Duodenal mucosa (tissue), 2 donors: ENCODE measurements around the gene EPPIN.

Source experiments
- H3K27ac ChIP-seq: one replicate; pipeline ENCODE4 v1.7.0; 2013; ENCODE audit warnings: low read depth, low read length
- H3K27me3 ChIP-seq, 2 donors: one replicate each; pipeline ENCODE4 v1.7.0; 2013; ENCODE audit warnings: low read length in 2 of 2, control low read depth in 1 of 2; ENCODE audit not compliant: insufficient read depth in 2 of 2, control insufficient read depth in 1 of 2
- H3K36me3 ChIP-seq, 2 donors: one replicate each; pipeline ENCODE4 v1.7.0; 2013; ENCODE audit warnings: low read length in 2 of 2, control low read depth in 1 of 2; ENCODE audit not compliant: insufficient read depth in 2 of 2, control insufficient read depth in 1 of 2
- H3K4me1 ChIP-seq, 2 donors: one replicate each; pipeline ENCODE4 v1.7.0; 2013; ENCODE audit warnings: low read length in 2 of 2, control low read depth in 1 of 2; ENCODE audit not compliant: insufficient read depth in 2 of 2, control insufficient read depth in 1 of 2
- H3K4me3 ChIP-seq, 2 donors: one replicate each; pipeline ENCODE4 v1.7.0; 2013; ENCODE audit warnings: low read length in 2 of 2, low read depth in 1 of 2
- H3K9ac ChIP-seq, 2 donors: one replicate each; pipeline ENCODE4 v1.7.0; 2013; ENCODE audit warnings: low read length in 2 of 2, low read depth in 1 of 2
- H3K9me3 ChIP-seq, 2 donors: one replicate each; pipeline ENCODE4 v1.7.0; 2013; ENCODE audit warnings: low read length in 2 of 2, control low read depth in 1 of 2; ENCODE audit not compliant: control insufficient read depth in 1 of 2

EPPIN gene

DNA sequence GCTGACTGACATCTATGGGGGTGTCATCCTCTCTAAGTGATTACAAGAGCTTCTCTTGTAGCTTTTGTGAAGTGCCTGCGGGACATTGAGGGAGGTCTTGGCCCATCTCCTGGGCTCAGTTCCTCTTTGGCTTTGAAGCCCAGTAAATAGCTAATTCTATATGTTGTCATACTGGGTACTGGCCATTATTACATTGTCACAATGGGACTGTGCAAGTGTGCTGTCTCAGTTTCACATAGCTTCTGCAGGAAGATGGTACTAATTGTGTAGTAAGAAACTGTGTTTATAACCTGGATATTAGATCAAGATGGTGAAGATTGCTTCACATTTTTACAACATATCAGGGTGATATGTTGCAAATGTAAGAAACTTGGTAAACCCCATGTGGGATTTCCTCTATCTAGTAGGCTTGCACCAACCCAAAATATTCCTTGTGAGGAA is 51.7 kb downstream of the EPPIN start:
- Histone ChIP-seq H3K4me3 (no peak overlapping the region), H3K9me3 (no peaks in the 10 kb centered on the region), H3K9ac (no peak overlapping the region), H3K36me3 (no peaks in the 10 kb centered on the region), H3K27me3 (no peaks in the 10 kb centered on the region), H3K4me1 (peaks cover 11 to 15% of the 10 kb centered on the region in 2 donors), H3K27ac (no peak overlapping the region)
